Esophagus muscularis mucosa (tissue), 4 donors: ENCODE data around the gene IFI16. TPM values are rescaled to one million over a fixed set of nuclear protein-coding genes. Genes with fewer than 3 reads are reported as not detected.

Experiments used
- DNase-seq: peaks from one replicate; pipeline ENCODE4 v3.0.0-alpha.2; 2017; ENCODE audit errors: extremely low spot score
- H3K27ac ChIP-seq, 4 donors: fragments of 200-600 bp; sonication (generic); replicated peaks in 1 of 4; 1 replicate in 3 of 4; 2 replicates in 1 of 4; pipeline ENCODE4 v1.5.1; 2016 to 2019; ENCODE audit warnings: mild to moderate bottlenecking in 1 of 4
- H3K27me3 ChIP-seq, 4 donors: fragments of 200-600 bp; sonication (generic); one replicate each; pipeline versions ENCODE4 v1.5.1 to v1.6.0; 2016 to 2019
- H3K36me3 ChIP-seq, 4 donors: fragments of 200-600 bp; sonication (generic); one replicate each; pipeline ENCODE4 v1.5.1; 2016 to 2019
- H3K4me1 ChIP-seq, 4 donors: fragments of 200-600 bp; sonication (generic); one replicate each; pipeline ENCODE4 v1.5.1; 2016 to 2019
- H3K4me3 ChIP-seq, 4 donors: fragments of 200-600 bp; sonication (generic); 1 replicate in 2 of 4; 2 replicates in 2 of 4; pipeline ENCODE4 v1.5.1; 2016 to 2019; ENCODE audit warnings: mild to moderate bottlenecking in 4 of 4, moderate library complexity in 1 of 4
- H3K9me3 ChIP-seq, 4 donors: fragments of 200-600 bp; sonication (generic); 1 replicate in 3 of 4; 2 replicates in 1 of 4; pipeline ENCODE4 v1.5.1; 2016 to 2019
- EP300 ChIP-seq: sonication (generic); formaldehyde crosslinking; IDR thresholded peaks from one replicate; pipeline ENCODE4 v1.6.1; 2017; ENCODE audit warnings: antibody characterized with exemption
- POLR2A ChIP-seq: fragments of 450-650 bp; IDR thresholded peaks from one replicate; pipeline ENCODE4 v1.6.1; 2017; ENCODE audit warnings: antibody characterized with exemption, moderate library complexity, mild to moderate bottlenecking, low read depth
- POLR2AphosphoS5 ChIP-seq, 2 donors: sonication (generic); formaldehyde crosslinking; IDR thresholded peaks; one replicate each; pipeline ENCODE4 v1.6.1; 2017; ENCODE audit warnings: antibody characterized with exemption in 2 of 2
- WGBS: methylation state at CpG from one replicate; pipeline ENCODE4 v1.1.5; 2018; 5-methylcytosine and 5-hydroxymethylcytosine counted together
- intact Hi-C: fragments of 100-400 bp; cut with DNase I; formaldehyde crosslinking; loops from one replicate; pipeline ENCODE4 v1.15.1; 2023
- total RNA-seq, 4 donors: library from RNA; depleted of rRNA; stranded (reverse); fragments of >200 nt; gene quantifications; one replicate each; pipeline versions ENCODE4 v1.1.0 to v1.2.1, GENCODE V29; 2016
- TF ChIP-seq, protein P1 (sequence below), 3 experiments: fragments of 200-600 bp in 2 of 3; fragments of 450-650 bp in 1 of 3; sonication (generic) in 2 of 3; IDR thresholded peaks; one replicate each; pipeline ENCODE4 v1.5.1; 2017 to 2019; ENCODE audit warnings: antibody characterized with exemption in 3 of 3, mild to moderate bottlenecking in 2 of 3, moderate library complexity in 1 of 3

Gene IFI16
- total RNA-seq, 4 donors from 2014 or later = 25.7 to 101 (median 35.3) TPM

DNA sequence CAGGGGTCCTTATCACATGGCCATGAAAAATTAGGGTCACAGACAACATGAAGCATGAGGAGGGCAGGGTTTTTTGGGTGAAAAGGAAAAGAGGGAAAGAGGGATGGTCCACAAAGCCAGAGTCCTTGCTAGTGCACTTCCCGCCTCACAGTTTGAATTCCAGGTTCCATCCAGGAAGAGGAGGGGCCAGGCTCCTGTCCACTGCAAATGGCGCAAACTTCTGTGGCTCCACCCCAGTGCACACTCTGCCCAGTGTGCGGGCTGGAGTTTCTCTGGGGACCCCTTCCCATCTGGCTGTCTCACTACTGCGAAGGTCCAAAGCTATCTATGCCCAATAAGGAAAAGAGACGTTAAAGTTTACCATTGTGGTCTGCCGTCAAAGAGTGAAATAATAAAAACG lies 49.0 kb downstream of the IFI16 start:
- no peak for DNase-seq
- Histone ChIP-seq H3K27ac (no peak overlapping the region), H3K9me3 (no peaks in the 10 kb centered on the region), H3K4me3 (no peak overlapping the region), H3K27me3 (no peaks in the 10 kb centered on the region), H3K4me1 (peaks cover 0 to 9% (median 0%) of the 10 kb centered on the region in 4 donors), H3K36me3 (peaks cover 0 to 26% (median 18%) of the 10 kb centered on the region in 4 donors)
- intact Hi-C loops = no loop called here
- TF ChIP-seq, protein P1, sequence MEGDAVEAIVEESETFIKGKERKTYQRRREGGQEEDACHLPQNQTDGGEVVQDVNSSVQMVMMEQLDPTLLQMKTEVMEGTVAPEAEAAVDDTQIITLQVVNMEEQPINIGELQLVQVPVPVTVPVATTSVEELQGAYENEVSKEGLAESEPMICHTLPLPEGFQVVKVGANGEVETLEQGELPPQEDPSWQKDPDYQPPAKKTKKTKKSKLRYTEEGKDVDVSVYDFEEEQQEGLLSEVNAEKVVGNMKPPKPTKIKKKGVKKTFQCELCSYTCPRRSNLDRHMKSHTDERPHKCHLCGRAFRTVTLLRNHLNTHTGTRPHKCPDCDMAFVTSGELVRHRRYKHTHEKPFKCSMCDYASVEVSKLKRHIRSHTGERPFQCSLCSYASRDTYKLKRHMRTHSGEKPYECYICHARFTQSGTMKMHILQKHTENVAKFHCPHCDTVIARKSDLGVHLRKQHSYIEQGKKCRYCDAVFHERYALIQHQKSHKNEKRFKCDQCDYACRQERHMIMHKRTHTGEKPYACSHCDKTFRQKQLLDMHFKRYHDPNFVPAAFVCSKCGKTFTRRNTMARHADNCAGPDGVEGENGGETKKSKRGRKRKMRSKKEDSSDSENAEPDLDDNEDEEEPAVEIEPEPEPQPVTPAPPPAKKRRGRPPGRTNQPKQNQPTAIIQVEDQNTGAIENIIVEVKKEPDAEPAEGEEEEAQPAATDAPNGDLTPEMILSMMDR (IDR thresholded peaks at IDR 0.05) = no peak
- TF ChIP-seq EP300 (no peak), POLR2A (no peak), POLR2AphosphoS5 (IDR thresholded peaks at IDR 0.05) (no peak)
- 86% methylated on average over 7 of the region's 7 CpGs for WGBS

GRCh38 chr1:159065106-159065505 lies 55.4 kb downstream of the IFI16 start:
- WGBS = 94% methylated on average over 8 of the region's 8 CpGs
- no peaks in the 10 kb centered on the region for H3K27me3 ChIP-seq
- no peaks in the 10 kb centered on the region for H3K36me3 ChIP-seq
- no peaks in the 10 kb centered on the region for H3K9me3 ChIP-seq
- DNase-seq = no peak
- intact Hi-C loops = no loop called here
- no peak overlapping the region for H3K27ac ChIP-seq
- no peak for TF ChIP-seq POLR2A
- no peak for TF ChIP-seq EP300
- TF ChIP-seq, protein P1 (IDR thresholded peaks at IDR 0.05) = no peak
- no peak for TF ChIP-seq POLR2AphosphoS5 (IDR thresholded peaks at IDR 0.05)
- H3K4me1 ChIP-seq = no peaks in the 10 kb centered on the region
- H3K4me3 ChIP-seq = no peak overlapping the region

GRCh38 chr1:159066108-159066507 lies 56.4 kb downstream of the IFI16 start:
- 79% methylated on average over 4 of the region's 4 CpGs for WGBS

GRCh38 chr1:159067699-159068621 lies 58.3 kb downstream of the IFI16 start:
- DNase-seq = no peak
- 56% methylated on average over 6 of the region's 6 CpGs for WGBS
- no peak for TF ChIP-seq EP300
- no peak overlapping the region for H3K4me3 ChIP-seq
- H3K27me3 ChIP-seq = peaks cover 0 to 3% (median 0%) of the 10 kb centered on the region in 4 donors
- intact Hi-C loops = no loop called here
- H3K4me1 ChIP-seq = no peaks in the 10 kb centered on the region
- no peaks in the 10 kb centered on the region for H3K9me3 ChIP-seq
- no peak overlapping the region for H3K27ac ChIP-seq
- no peaks in the 10 kb centered on the region for H3K36me3 ChIP-seq

More at GRCh38 chr1:159066108-159066507, 56.4 kb downstream of the IFI16 start:
- no peaks in the 10 kb centered on the region for H3K27me3 ChIP-seq
- intact Hi-C loops = no loop called here
- TF ChIP-seq, protein P1 (IDR thresholded peaks at IDR 0.05) = no peak
- TF ChIP-seq EP300 = no peak
- no peak for TF ChIP-seq POLR2A
- no peak for TF ChIP-seq POLR2AphosphoS5 (IDR thresholded peaks at IDR 0.05)
- no peaks in the 10 kb centered on the region for H3K9me3 ChIP-seq
- H3K36me3 ChIP-seq = no peaks in the 10 kb centered on the region
- no peak overlapping the region for H3K27ac ChIP-seq
- no peaks in the 10 kb centered on the region for H3K4me1 ChIP-seq
- no peak overlapping the region for H3K4me3 ChIP-seq
- DNase-seq = no peak

GRCh38 chr1:159068886-159069285 lies 59.2 kb downstream of the IFI16 start:
- H3K9me3 ChIP-seq = no peaks in the 10 kb centered on the region
- H3K36me3 ChIP-seq = no peaks in the 10 kb centered on the region
- no peak overlapping the region for H3K4me3 ChIP-seq
- intact Hi-C loops = no loop called here
- H3K27me3 ChIP-seq = peaks cover 0 to 12% (median 0%) of the 10 kb centered on the region in 4 donors
- 63% methylated on average over 2 of the region's 2 CpGs for whole genome bisulfite sequencing
- H3K27ac ChIP-seq = no peak overlapping the region
- TF ChIP-seq POLR2A = no peak
- TF ChIP-seq, protein P1 (IDR thresholded peaks at IDR 0.05) = no peak
- DNase-seq = no peak
- H3K4me1 ChIP-seq = no peaks in the 10 kb centered on the region
